HCT116 (cell line): Measurements from ENCODE around the gene TRIM62. TPM values are rescaled to one million over a fixed set of nuclear protein-coding genes. Genes with fewer than 3 reads are reported as not detected.

Experiments
- ATAC-seq: fragments of 200-7000 bp; cut with Tn5 transposase; 2 replicates; pipeline ENCODE4 v1.9.1; 2020; ENCODE audit warnings: mild to moderate bottlenecking, moderate library complexity
- BruUV-seq: library from RNA; stranded (reverse); fragments of 400-500 nt; replicated peaks from 2 replicates; lab custom pipeline; 2021; lab: Mats Ljungman, UMichigan
- CTCF ChIA-PET: fragments of 300-600 bp; sonication (Branson Sonifier 250); formaldehyde crosslinking; loops from one replicate; lab custom pipeline; 2021; ENCODE audit warnings: antibody characterized with exemption; lab: Charles Lee
- POLR2A ChIA-PET: fragments of 300-600, 350-600 bp; sonication (Branson Sonifier 250); formaldehyde crosslinking; loops from one replicate; lab custom pipeline; 2021; ENCODE audit warnings: antibody characterized with exemption; lab: Charles Lee
- RAD21 ChIA-PET, 2 experiments: fragments of 300-600 bp; sonication (Branson Sonifier 250); formaldehyde crosslinking; loops; one replicate each; lab custom pipeline; 2023; ENCODE audit warnings: low total read pairs in 2 of 2; ENCODE audit not compliant: uncharacterized antibody in 2 of 2, unreplicated experiment in 2 of 2, low non-redundant PET in 1 of 2; lab: Charles Lee
- DNase-seq: peaks from one replicate; pipeline ENCODE4 v3.0.0-alpha.2; 2010; ENCODE audit warnings: low read depth, low spot score
- H2AFZ ChIP-seq: fragments of 200-600 bp; shearing (Covaris generic), sonication (generic); 2 replicates; pipeline ENCODE4 v1.6.1; 2017; ENCODE audit warnings: low read depth, mixed run types, mixed read lengths, antibody characterized with exemption, low read length; ENCODE audit not compliant: poor library complexity, severe bottlenecking
- H3K27ac ChIP-seq: 2 replicates; pipeline ENCODE4 v1.5.1; 2012; ENCODE audit warnings: low read depth, low read length
- H3K27me3 ChIP-seq: fragments of 200-600 bp; sonication (generic); 2 replicates; pipeline ENCODE4 v1.6.1; 2016; ENCODE audit warnings: mixed run types, low read length, mixed read lengths; ENCODE audit not compliant: insufficient read depth
- H3K36me3 ChIP-seq, 2 experiments: fragments of 200-500 bp in 1 of 2; fragments of 200-600 bp in 1 of 2; sonication (Bioruptor generic) in 1 of 2; sonication (generic) in 1 of 2; 2 replicates each; pipeline versions ENCODE4 v1.5.1 to v1.6.1; 2014 to 2016; ENCODE audit warnings: low read length in 2 of 2, inconsistent platforms in 1 of 2, mixed read lengths in 1 of 2, mixed run types in 1 of 2; ENCODE audit not compliant: insufficient read depth in 2 of 2, control insufficient read depth in 1 of 2
- H3K4me1 ChIP-seq, 2 experiments: fragments of 200-600 bp in 1 of 2; sonication (generic) in 1 of 2; 2 replicates each; pipeline versions ENCODE4 v1.5.1 to v1.6.1; 2012 to 2017; ENCODE audit warnings: low read length in 2 of 2, inconsistent platforms in 1 of 2, mild to moderate bottlenecking in 1 of 2, mixed read lengths in 1 of 2, mixed run types in 1 of 2, moderate library complexity in 1 of 2; ENCODE audit not compliant: insufficient read depth in 2 of 2, control insufficient read depth in 1 of 2
- H3K4me2 ChIP-seq: fragments of 200-600 bp; sonication (generic); 2 replicates; pipeline ENCODE4 v1.6.1; 2017; ENCODE audit warnings: mixed run types, low read length, mixed read lengths
- H3K4me3 ChIP-seq, 2 experiments: fragments of 200-600 bp in 1 of 2; sonication (generic) in 1 of 2; replicated peaks in 1 of 2; 2 replicates each; pipeline ENCODE4 v1.5.1; 2011 to 2016; ENCODE audit warnings: low read length in 2 of 2, control low read depth in 1 of 2, low read depth in 1 of 2, mild to moderate bottlenecking in 1 of 2, mixed read lengths in 1 of 2, mixed run types in 1 of 2
- H3K79me2 ChIP-seq: fragments of 200-600 bp; sonication (generic); 2 replicates; pipeline ENCODE4 v1.6.1; 2017; ENCODE audit warnings: mild to moderate bottlenecking, mixed run types, low read length, moderate library complexity, mixed read lengths; ENCODE audit not compliant: insufficient read depth
- H3K9ac ChIP-seq: fragments of 200-600 bp; sonication (generic); 2 replicates; pipeline ENCODE4 v1.6.1; 2016; ENCODE audit warnings: low read length, mixed read lengths
- H3K9me2 ChIP-seq: fragments of 200-600 bp; sonication (generic), shearing (Covaris generic); 2 replicates; pipeline ENCODE4 v1.6.1; 2017; ENCODE audit warnings: mixed run types, mild to moderate bottlenecking, moderate library complexity; ENCODE audit not compliant: insufficient read depth
- H3K9me3 ChIP-seq, 2 experiments: fragments of 200-500 bp in 1 of 2; fragments of 200-600 bp in 1 of 2; sonication (Bioruptor generic) in 1 of 2; sonication (generic) in 1 of 2; 2 replicates each; pipeline ENCODE4 v1.6.1; 2014 to 2017; ENCODE audit warnings: low read length in 2 of 2, mixed read lengths in 2 of 2, inconsistent platforms in 1 of 2, low read depth in 1 of 2, mild to moderate bottlenecking in 1 of 2, mixed run types in 1 of 2, moderate library complexity in 1 of 2; ENCODE audit not compliant: control insufficient read depth in 1 of 2, insufficient read depth in 1 of 2
- H4K20me1 ChIP-seq: fragments of 200-600 bp; sonication (generic), shearing (Covaris generic); 2 replicates; pipeline ENCODE4 v1.6.1; 2017; ENCODE audit warnings: mixed run types, mild to moderate bottlenecking, moderate library complexity; ENCODE audit not compliant: insufficient read depth
- CBX3 ChIP-seq: IDR thresholded peaks from 2 replicates; pipeline ENCODE4 v1.6.1; 2012; ENCODE audit warnings: low read depth
- CEBPB ChIP-seq: IDR thresholded peaks from 2 replicates; pipeline ENCODE4 v1.6.1; 2012; ENCODE audit warnings: low read depth
- EZH2 ChIP-seq: fragments of 200-600 bp; sonication (generic); IDR thresholded peaks from 2 replicates; pipeline ENCODE4 v1.6.1; 2017; ENCODE audit warnings: antibody characterized with exemption, mixed run types
- FOSL1 ChIP-seq: IDR thresholded peaks from 2 replicates; pipeline ENCODE4 v1.6.1; 2012; ENCODE audit warnings: low read depth
- JUND ChIP-seq: IDR thresholded peaks from 2 replicates; pipeline ENCODE4 v1.6.1; 2012
- POLR2A ChIP-seq: IDR thresholded peaks from 2 replicates; pipeline ENCODE4 v1.7.0; 2011; ENCODE audit warnings: borderline replicate concordance; ENCODE audit not compliant: insufficient read depth, insufficient read length; ENCODE audit errors: extremely low read depth
- RAD21 ChIP-seq: IDR thresholded peaks from 2 replicates; pipeline ENCODE4 v1.6.1; 2012; ENCODE audit warnings: low read depth, mild to moderate bottlenecking
- SIN3A ChIP-seq: IDR thresholded peaks from 2 replicates; pipeline ENCODE4 v1.6.1; 2012; ENCODE audit warnings: low read depth
- SP1 ChIP-seq: IDR thresholded peaks from 2 replicates; pipeline ENCODE4 v1.6.1; 2012; ENCODE audit warnings: low read depth
- SRF ChIP-seq: IDR thresholded peaks from 2 replicates; pipeline ENCODE4 v1.6.1; 2012; ENCODE audit warnings: low read depth
- TCF7L2 ChIP-seq: IDR thresholded peaks from 2 replicates; pipeline ENCODE4 v1.7.0; 2011; ENCODE audit warnings: borderline replicate concordance, inconsistent platforms; ENCODE audit not compliant: insufficient read depth, insufficient read length; ENCODE audit errors: extremely low read depth
- YY1 ChIP-seq: IDR thresholded peaks from 2 replicates; pipeline ENCODE4 v1.6.1; 2011; ENCODE audit warnings: low read length, low read depth, moderate library complexity, mild to moderate bottlenecking; ENCODE audit not compliant: insufficient replicate concordance; ENCODE audit errors: extremely low read depth
- ZNF274 ChIP-seq: fragments of 200-500 bp; sonication (Bioruptor generic); IDR thresholded peaks from 2 replicates; pipeline ENCODE4 v1.6.1; 2014; ENCODE audit warnings: mild to moderate bottlenecking, low read depth, low read length, inconsistent platforms
- intact Hi-C: fragments of 100-400 bp; cut with micrococcal nuclease; formaldehyde crosslinking; loops from 2 replicates; pipeline ENCODE4 v1.10.0; 2022
- total RNA-seq: library from RNA; stranded (reverse); gene quantifications from one replicate; pipeline ENCODE4 v1.2.1, GENCODE V29; 2021; ENCODE audit not compliant: unreplicated experiment
- TF ChIP-seq, protein P1 (sequence below): IDR thresholded peaks from 2 replicates; pipeline ENCODE4 v1.6.1; 2012
- TF ChIP-seq, protein P2 (sequence below): IDR thresholded peaks from 2 replicates; pipeline ENCODE4 v1.6.1; 2012; ENCODE audit warnings: low read depth
- TF ChIP-seq, protein P3 (sequence below): IDR thresholded peaks from 2 replicates; pipeline ENCODE4 v1.6.1; 2012
- TF ChIP-seq, protein P4 (sequence below), 3 experiments: fragments of 200-600 bp in 1 of 3; sonication (generic) in 1 of 3; IDR thresholded peaks in 2 of 3; conservative IDR thresholded peaks in 1 of 3; 2 replicates each; pipeline ENCODE4 v1.5.1; 2012 to 2017; ENCODE audit warnings: low read depth in 2 of 3, low read length in 2 of 3, antibody characterized with exemption in 1 of 3, borderline replicate concordance in 1 of 3, control low read depth in 1 of 3, mild to moderate bottlenecking in 1 of 3, mixed read lengths in 1 of 3, mixed run types in 1 of 3, moderate library complexity in 1 of 3; ENCODE audit not compliant: insufficient read depth in 1 of 3

The TRIM62 gene
- total RNA-seq, 1 experiment from 2014 or later: 6.5 TPM

DNA sequence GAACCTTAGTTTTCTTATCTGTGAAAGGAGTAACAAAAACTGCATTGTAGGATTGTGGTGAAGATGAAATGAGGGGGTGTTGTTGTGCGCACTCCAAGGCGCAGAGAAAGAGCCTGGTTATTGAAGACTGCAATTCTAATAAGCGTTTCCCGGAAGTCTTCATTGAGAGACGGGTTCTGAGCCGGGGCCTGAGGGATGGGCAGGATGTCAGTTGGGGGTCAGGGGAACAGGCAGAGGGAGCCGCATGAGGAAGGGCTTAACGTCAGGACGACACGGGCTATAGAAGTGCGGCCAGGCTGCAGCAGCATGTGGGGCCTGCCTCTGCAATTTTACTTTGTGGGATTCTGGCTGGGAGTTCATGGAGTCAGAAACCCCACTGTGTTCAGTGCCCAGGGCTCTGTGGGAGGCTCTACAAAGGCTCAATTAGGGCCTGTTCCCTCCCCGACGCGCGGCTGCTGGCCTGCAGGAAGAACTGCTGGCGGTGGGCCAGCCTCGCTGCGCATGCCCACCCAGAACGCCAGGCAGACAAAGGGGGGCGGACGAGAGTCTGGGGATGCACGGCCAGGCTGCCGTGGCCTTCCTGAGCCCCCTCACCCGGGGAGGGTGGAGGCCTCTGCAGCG lies 20.7 kb downstream of the TRIM62 start:
- no peaks in the 10 kb centered on the region for H3K36me3 ChIP-seq
- no peaks in the 10 kb centered on the region for H3K9me3 ChIP-seq
- H3K27me3 ChIP-seq: no peaks in the 10 kb centered on the region
- intact Hi-C loops: no loop called here
- no peaks in the 10 kb centered on the region for H3K79me2 ChIP-seq
- H2AFZ ChIP-seq: no peak overlapping the region
- H3K4me3 ChIP-seq: no peak overlapping the region
- ChIA-PET RAD21 (no interaction called here), CTCF (no interaction called here), POLR2A (no interaction called here)
- H3K27ac ChIP-seq: no peak overlapping the region
- no TSS peak for BruUV-seq
- H4K20me1 ChIP-seq: no peaks in the 10 kb centered on the region
- no peaks in the 10 kb centered on the region for H3K9me2 ChIP-seq
- no peak overlapping the region for H3K4me2 ChIP-seq
- no peak for TF ChIP-seq ZNF274
- TF ChIP-seq, protein P1, sequence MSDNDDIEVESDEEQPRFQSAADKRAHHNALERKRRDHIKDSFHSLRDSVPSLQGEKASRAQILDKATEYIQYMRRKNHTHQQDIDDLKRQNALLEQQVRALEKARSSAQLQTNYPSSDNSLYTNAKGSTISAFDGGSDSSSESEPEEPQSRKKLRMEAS: no peak
- no peak for TF ChIP-seq YY1
- no peak for TF ChIP-seq RAD21
- TF ChIP-seq CBX3: no peak
- TF ChIP-seq, protein P2, sequence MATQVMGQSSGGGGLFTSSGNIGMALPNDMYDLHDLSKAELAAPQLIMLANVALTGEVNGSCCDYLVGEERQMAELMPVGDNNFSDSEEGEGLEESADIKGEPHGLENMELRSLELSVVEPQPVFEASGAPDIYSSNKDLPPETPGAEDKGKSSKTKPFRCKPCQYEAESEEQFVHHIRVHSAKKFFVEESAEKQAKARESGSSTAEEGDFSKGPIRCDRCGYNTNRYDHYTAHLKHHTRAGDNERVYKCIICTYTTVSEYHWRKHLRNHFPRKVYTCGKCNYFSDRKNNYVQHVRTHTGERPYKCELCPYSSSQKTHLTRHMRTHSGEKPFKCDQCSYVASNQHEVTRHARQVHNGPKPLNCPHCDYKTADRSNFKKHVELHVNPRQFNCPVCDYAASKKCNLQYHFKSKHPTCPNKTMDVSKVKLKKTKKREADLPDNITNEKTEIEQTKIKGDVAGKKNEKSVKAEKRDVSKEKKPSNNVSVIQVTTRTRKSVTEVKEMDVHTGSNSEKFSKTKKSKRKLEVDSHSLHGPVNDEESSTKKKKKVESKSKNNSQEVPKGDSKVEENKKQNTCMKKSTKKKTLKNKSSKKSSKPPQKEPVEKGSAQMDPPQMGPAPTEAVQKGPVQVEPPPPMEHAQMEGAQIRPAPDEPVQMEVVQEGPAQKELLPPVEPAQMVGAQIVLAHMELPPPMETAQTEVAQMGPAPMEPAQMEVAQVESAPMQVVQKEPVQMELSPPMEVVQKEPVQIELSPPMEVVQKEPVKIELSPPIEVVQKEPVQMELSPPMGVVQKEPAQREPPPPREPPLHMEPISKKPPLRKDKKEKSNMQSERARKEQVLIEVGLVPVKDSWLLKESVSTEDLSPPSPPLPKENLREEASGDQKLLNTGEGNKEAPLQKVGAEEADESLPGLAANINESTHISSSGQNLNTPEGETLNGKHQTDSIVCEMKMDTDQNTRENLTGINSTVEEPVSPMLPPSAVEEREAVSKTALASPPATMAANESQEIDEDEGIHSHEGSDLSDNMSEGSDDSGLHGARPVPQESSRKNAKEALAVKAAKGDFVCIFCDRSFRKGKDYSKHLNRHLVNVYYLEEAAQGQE: no peak
- TF ChIP-seq, protein P3, sequence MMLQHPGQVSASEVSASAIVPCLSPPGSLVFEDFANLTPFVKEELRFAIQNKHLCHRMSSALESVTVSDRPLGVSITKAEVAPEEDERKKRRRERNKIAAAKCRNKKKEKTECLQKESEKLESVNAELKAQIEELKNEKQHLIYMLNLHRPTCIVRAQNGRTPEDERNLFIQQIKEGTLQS: no peak
- TF ChIP-seq FOSL1: no peak
- TF ChIP-seq JUND: no peak
- no peak for TF ChIP-seq SIN3A
- no peak for TF ChIP-seq TCF7L2
- no peak for TF ChIP-seq SP1
- no peak for TF ChIP-seq CEBPB
- no peak for TF ChIP-seq SRF
- TF ChIP-seq, protein P4, sequence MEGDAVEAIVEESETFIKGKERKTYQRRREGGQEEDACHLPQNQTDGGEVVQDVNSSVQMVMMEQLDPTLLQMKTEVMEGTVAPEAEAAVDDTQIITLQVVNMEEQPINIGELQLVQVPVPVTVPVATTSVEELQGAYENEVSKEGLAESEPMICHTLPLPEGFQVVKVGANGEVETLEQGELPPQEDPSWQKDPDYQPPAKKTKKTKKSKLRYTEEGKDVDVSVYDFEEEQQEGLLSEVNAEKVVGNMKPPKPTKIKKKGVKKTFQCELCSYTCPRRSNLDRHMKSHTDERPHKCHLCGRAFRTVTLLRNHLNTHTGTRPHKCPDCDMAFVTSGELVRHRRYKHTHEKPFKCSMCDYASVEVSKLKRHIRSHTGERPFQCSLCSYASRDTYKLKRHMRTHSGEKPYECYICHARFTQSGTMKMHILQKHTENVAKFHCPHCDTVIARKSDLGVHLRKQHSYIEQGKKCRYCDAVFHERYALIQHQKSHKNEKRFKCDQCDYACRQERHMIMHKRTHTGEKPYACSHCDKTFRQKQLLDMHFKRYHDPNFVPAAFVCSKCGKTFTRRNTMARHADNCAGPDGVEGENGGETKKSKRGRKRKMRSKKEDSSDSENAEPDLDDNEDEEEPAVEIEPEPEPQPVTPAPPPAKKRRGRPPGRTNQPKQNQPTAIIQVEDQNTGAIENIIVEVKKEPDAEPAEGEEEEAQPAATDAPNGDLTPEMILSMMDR (IDR thresholded peaks at IDR 0.05 in 2 of 3, conservative IDR thresholded peaks at IDR 0.05 in 1 of 3; ENCODE audit: borderline replicate concordance in 1 of 3, insufficient read depth in 1 of 3, low read depth in 2 of 3, low read length in 2 of 3): no peak
- TF ChIP-seq POLR2A: no peak
- TF ChIP-seq EZH2: no peak
- no peak overlapping the region for H3K9ac ChIP-seq
- ATAC-seq (no peak), DNase-seq (no peak)
- H3K4me1 ChIP-seq: peaks cover 0 to 5% of the 10 kb centered on the region in 2 experiments; a peak in 1 of 4 replicates
